ENCODE results near the gene TOP3B. TPM values are rescaled to one million over a fixed set of nuclear protein-coding genes. Genes with fewer than 3 reads are reported as not detected.
"Not testable (repeated sequence)": the region's sequence is repeated elsewhere in the genome, so short reads cannot be mapped to it uniquely, and the experiment has no call there.

TOP3B gene
- polyA plus RNA-seq, 4 donors = 12.0 to 26.9 (median 14.5) TPM

GRCh38 chr22:21941921-21942320 is 40.7 kb downstream of the TOP3B start:
- Histone ChIP-seq H3K4me1 (ENCODE audit: control insufficient read depth in 3 of 3, insufficient read depth in 2 of 3, low read depth in 1 of 3, low read length in 2 of 3) (peaks cover 0 to 14% (median 4%) of the 10 kb centered on the region in 3 donors), H3K4me3 (ENCODE audit: low read depth in 1 of 3, low read length in 3 of 3) (no peak overlapping the region), H3K27me3 (ENCODE audit: control insufficient read depth in 3 of 3, insufficient read depth in 3 of 3, low read length in 3 of 3) (no peaks in the 10 kb centered on the region), H3K36me3 (ENCODE audit: control insufficient read depth in 3 of 3, insufficient read depth in 2 of 3, low read depth in 1 of 3, low read length in 3 of 3) (peaks cover 0 to 71% (median 0%) of the 10 kb centered on the region in 3 donors), H3K9me3 (ENCODE audit: control insufficient read depth in 2 of 2, insufficient read depth in 1 of 2, low read depth in 1 of 2, low read length in 1 of 2) (no peaks in the 10 kb centered on the region), H3K27ac (ENCODE audit: low read depth in 1 of 3, low read length in 2 of 3) (peak overlapping the region in 1 of 3 donors; percentile 72)
- DNase-seq = no peak
- no peak for FAIRE-seq
- WGBS, 3 donors = 87 to 96% (median 93%) methylated on average over 8 of the region's 8 CpGs

- peak overlapping the region in 1 of 3 donors; percentile 1 for H3K27ac ChIP-seq (ENCODE audit: low read depth in 1 of 3, low read length in 2 of 3)
- no peak for FAIRE-seq
- DNase-seq = no peak
- 78 to 93% (median 88%) methylated on average over 3 of the region's 3 CpGs for WGBS, 3 donors
- H3K4me1 ChIP-seq (ENCODE audit: control insufficient read depth in 3 of 3, insufficient read depth in 2 of 3, low read depth in 1 of 3, low read length in 2 of 3) = peaks cover 0 to 14% (median 4%) of the 10 kb centered on the region in 3 donors
- H3K9me3 ChIP-seq (ENCODE audit: control insufficient read depth in 2 of 2, insufficient read depth in 1 of 2, low read depth in 1 of 2, low read length in 1 of 2) = no peaks in the 10 kb centered on the region
- H3K36me3 ChIP-seq (ENCODE audit: control insufficient read depth in 3 of 3, insufficient read depth in 2 of 3, low read depth in 1 of 3, low read length in 3 of 3) = peaks cover 0 to 66% (median 0%) of the 10 kb centered on the region in 3 donors
- no peaks in the 10 kb centered on the region for H3K27me3 ChIP-seq (ENCODE audit: control insufficient read depth in 3 of 3, insufficient read depth in 3 of 3, low read length in 3 of 3)
- no peak overlapping the region for H3K4me3 ChIP-seq (ENCODE audit: low read depth in 1 of 3, low read length in 3 of 3)
These were observed 42.1 kb downstream of the TOP3B start for GRCh38 chr22:21940521-21940920.

- H3K4me3 ChIP-seq (ENCODE audit: low read depth in 1 of 3, low read length in 3 of 3); H3K27me3 ChIP-seq (ENCODE audit: control insufficient read depth in 3 of 3, insufficient read depth in 3 of 3, low read length in 3 of 3); FAIRE-seq; DNase-seq; H3K9me3 ChIP-seq (ENCODE audit: control insufficient read depth in 2 of 2, insufficient read depth in 1 of 2, low read depth in 1 of 2, low read length in 1 of 2): not testable (repeated sequence)
- Histone ChIP-seq H3K4me1 (ENCODE audit: control insufficient read depth in 3 of 3, insufficient read depth in 2 of 3, low read depth in 1 of 3, low read length in 2 of 3) (peaks cover 0 to 14% (median 4%) of the 10 kb centered on the region in 3 donors), H3K27ac (ENCODE audit: low read depth in 1 of 3, low read length in 2 of 3) (peak overlapping the region in 2 of 3 donors; percentile 33 to 95), H3K36me3 (ENCODE audit: control insufficient read depth in 3 of 3, insufficient read depth in 2 of 3, low read depth in 1 of 3, low read length in 3 of 3) (peaks cover 0 to 61% (median 0%) of the 10 kb centered on the region in 3 donors)
- 86 to 89% (median 87%) methylated on average over 5 of the region's 5 CpGs for WGBS, 3 donors
These were observed 42.7 kb downstream of the TOP3B start for GRCh38 chr22:21939935-21940334.

GRCh38 chr22:21939461-21939913 is 43.1 kb downstream of the TOP3B start:
- peaks cover 0 to 56% (median 0%) of the 10 kb centered on the region in 3 donors for H3K36me3 ChIP-seq (ENCODE audit: control insufficient read depth in 3 of 3, insufficient read depth in 2 of 3, low read depth in 1 of 3, low read length in 3 of 3)
- 65 to 92% (median 83%) methylated on average over 9 to 10 of the region's 10 CpGs for WGBS, 3 donors
- H3K27ac ChIP-seq (ENCODE audit: low read depth in 1 of 3, low read length in 2 of 3) = peak overlapping the region in 2 of 3 donors; percentile 83 to 95
- FAIRE-seq (no peak), DNase-seq (no peak)
- no peaks in the 10 kb centered on the region for H3K9me3 ChIP-seq (ENCODE audit: control insufficient read depth in 2 of 2, insufficient read depth in 1 of 2, low read depth in 1 of 2, low read length in 1 of 2)
- no peaks in the 10 kb centered on the region for H3K27me3 ChIP-seq (ENCODE audit: control insufficient read depth in 3 of 3, insufficient read depth in 3 of 3, low read length in 3 of 3)
- H3K4me3 ChIP-seq (ENCODE audit: low read depth in 1 of 3, low read length in 3 of 3) = no peak overlapping the region
- H3K4me1 ChIP-seq (ENCODE audit: control insufficient read depth in 3 of 3, insufficient read depth in 2 of 3, low read depth in 1 of 3, low read length in 2 of 3) = peaks cover 0 to 14% (median 4%) of the 10 kb centered on the region in 3 donors

- Histone ChIP-seq H3K4me3 (ENCODE audit: low read depth in 1 of 3, low read length in 3 of 3) (no peak overlapping the region), H3K4me1 (ENCODE audit: control insufficient read depth in 3 of 3, insufficient read depth in 2 of 3, low read depth in 1 of 3, low read length in 2 of 3) (peaks cover 0 to 14% (median 4%) of the 10 kb centered on the region in 3 donors), H3K36me3 (ENCODE audit: control insufficient read depth in 3 of 3, insufficient read depth in 2 of 3, low read depth in 1 of 3, low read length in 3 of 3) (peaks cover 0 to 54% (median 0%) of the 10 kb centered on the region in 3 donors), H3K27ac (ENCODE audit: low read depth in 1 of 3, low read length in 2 of 3) (peak overlapping the region; percentile 9 to 95 (median 83)), H3K9me3 (ENCODE audit: control insufficient read depth in 2 of 2, insufficient read depth in 1 of 2, low read depth in 1 of 2, low read length in 1 of 2) (no peaks in the 10 kb centered on the region), H3K27me3 (ENCODE audit: control insufficient read depth in 3 of 3, insufficient read depth in 3 of 3, low read length in 3 of 3) (no peaks in the 10 kb centered on the region)
- FAIRE-seq (no peak), DNase-seq (no peak)
- WGBS, 3 donors = 82 to 89% (median 85%) methylated on average over 11 of the region's 11 CpGs
These were observed 43.7 kb downstream of the TOP3B start for GRCh38 chr22:21938906-21939305.

GRCh38 chr22:21938071-21938822 is 44.3 kb downstream of the TOP3B start:
- DNase-seq (peak; percentile 87 to 98), FAIRE-seq (no peak)
- 2 to 3% (median 3%) methylated on average over 36 to 42 of the region's 42 CpGs for WGBS, 3 donors
- H3K9me3 ChIP-seq (ENCODE audit: control insufficient read depth in 2 of 2, insufficient read depth in 1 of 2, low read depth in 1 of 2, low read length in 1 of 2) = no peaks in the 10 kb centered on the region
- H3K4me3 ChIP-seq (ENCODE audit: low read depth in 1 of 3, low read length in 3 of 3) = peak overlapping the region in 2 of 3 donors; percentile 49 to 60
- peaks cover 0 to 14% (median 4%) of the 10 kb centered on the region in 3 donors for H3K4me1 ChIP-seq (ENCODE audit: control insufficient read depth in 3 of 3, insufficient read depth in 2 of 3, low read depth in 1 of 3, low read length in 2 of 3)
- H3K36me3 ChIP-seq (ENCODE audit: control insufficient read depth in 3 of 3, insufficient read depth in 2 of 3, low read depth in 1 of 3, low read length in 3 of 3) = peaks cover 0 to 54% (median 0%) of the 10 kb centered on the region in 3 donors
- peak overlapping the region; percentile 56 to 95 (median 83) for H3K27ac ChIP-seq (ENCODE audit: low read depth in 1 of 3, low read length in 2 of 3)
- no peaks in the 10 kb centered on the region for H3K27me3 ChIP-seq (ENCODE audit: control insufficient read depth in 3 of 3, insufficient read depth in 3 of 3, low read length in 3 of 3)

GRCh38 chr22:21937821-21938070 is 44.8 kb downstream of the TOP3B start:
- Histone ChIP-seq H3K36me3 (ENCODE audit: control insufficient read depth in 3 of 3, insufficient read depth in 2 of 3, low read depth in 1 of 3, low read length in 3 of 3) (peaks cover 0 to 55% (median 1%) of the 10 kb centered on the region in 3 donors), H3K27ac (ENCODE audit: low read depth in 1 of 3, low read length in 2 of 3) (peak overlapping the region; percentile 12 to 95 (median 83)), H3K4me1 (ENCODE audit: control insufficient read depth in 3 of 3, insufficient read depth in 2 of 3, low read depth in 1 of 3, low read length in 2 of 3) (peaks cover 0 to 14% (median 4%) of the 10 kb centered on the region in 3 donors), H3K27me3 (ENCODE audit: control insufficient read depth in 3 of 3, insufficient read depth in 3 of 3, low read length in 3 of 3) (no peaks in the 10 kb centered on the region), H3K9me3 (ENCODE audit: control insufficient read depth in 2 of 2, insufficient read depth in 1 of 2, low read depth in 1 of 2, low read length in 1 of 2) (no peaks in the 10 kb centered on the region), H3K4me3 (ENCODE audit: low read depth in 1 of 3, low read length in 3 of 3) (peak overlapping the region in 1 of 3 donors; percentile 60)
- DNase-seq (no peak), FAIRE-seq (no peak)
- WGBS, 3 donors = 18 to 26% (median 19%) methylated on average over 8 of the region's 8 CpGs

- 67 to 79% (median 74%) methylated on average over 19 to 20 of the region's 20 CpGs for WGBS, 3 donors
- H3K4me1 ChIP-seq (ENCODE audit: control insufficient read depth in 3 of 3, insufficient read depth in 2 of 3, low read depth in 1 of 3, low read length in 2 of 3) = peaks cover 0 to 14% (median 4%) of the 10 kb centered on the region in 3 donors
- peaks cover 0 to 56% (median 6%) of the 10 kb centered on the region in 3 donors for H3K36me3 ChIP-seq (ENCODE audit: control insufficient read depth in 3 of 3, insufficient read depth in 2 of 3, low read depth in 1 of 3, low read length in 3 of 3)
- H3K4me3 ChIP-seq (ENCODE audit: low read depth in 1 of 3, low read length in 3 of 3) = peak overlapping the region in 1 of 3 donors; percentile 60
- H3K27me3 ChIP-seq (ENCODE audit: control insufficient read depth in 3 of 3, insufficient read depth in 3 of 3, low read length in 3 of 3) = no peaks in the 10 kb centered on the region
- FAIRE-seq = no peak
- no peaks in the 10 kb centered on the region for H3K9me3 ChIP-seq (ENCODE audit: control insufficient read depth in 2 of 2, insufficient read depth in 1 of 2, low read depth in 1 of 2, low read length in 1 of 2)
- DNase-seq = peak in 1 of 2 donors; percentile 43
- H3K27ac ChIP-seq (ENCODE audit: low read depth in 1 of 3, low read length in 2 of 3) = peak overlapping the region; percentile 12 to 95 (median 83)
These were observed 45.4 kb downstream of the TOP3B start for GRCh38 chr22:21937041-21937820.

Measured in small intestine (tissue), 7 donors.